H7 (cell line): ENCODE data around the gene BRME1. TPM values are rescaled to one million over a fixed set of nuclear protein-coding genes. Genes with fewer than 3 reads are reported as not detected.

Experiments used
- DNase-seq: peaks from one replicate; pipeline ENCODE4 v3.0.0; 2012
- H3K27me3 ChIP-seq: 2 replicates; pipeline ENCODE4 v1.6.0; 2011; ENCODE audit warnings: mild to moderate bottlenecking, low read length; ENCODE audit not compliant: control insufficient read depth, insufficient read depth
- H3K36me3 ChIP-seq: replicated peaks from 2 replicates; pipeline ENCODE4 v1.5.1; 2011; ENCODE audit warnings: low read length; ENCODE audit not compliant: control insufficient read depth, insufficient read depth
- H3K4me3 ChIP-seq: 2 replicates; pipeline ENCODE4 v1.5.1; 2011; ENCODE audit warnings: low read depth, mild to moderate bottlenecking, control low read depth, low read length, moderate library complexity; ENCODE audit not compliant: insufficient read depth
- total RNA-seq: library from RNA; depleted of rRNA; stranded (reverse); fragments of >200 nt; shearing (Covaris generic); gene quantifications from 2 replicates; pipeline ENCODE4 v1.2.3, GENCODE V29; 2014

The BRME1 gene
- total RNA-seq, 1 experiment from 2014 or later = 4.1 TPM

GRCh38 chr19:13843104-13843921 is 62.6 kb downstream of the BRME1 start:
- Histone ChIP-seq H3K36me3 (no peaks in the 10 kb centered on the region), H3K27me3 (no peaks in the 10 kb centered on the region), H3K4me3 (peak overlapping the region; percentile 77)
- peak; percentile 83 for DNase-seq

DNA sequence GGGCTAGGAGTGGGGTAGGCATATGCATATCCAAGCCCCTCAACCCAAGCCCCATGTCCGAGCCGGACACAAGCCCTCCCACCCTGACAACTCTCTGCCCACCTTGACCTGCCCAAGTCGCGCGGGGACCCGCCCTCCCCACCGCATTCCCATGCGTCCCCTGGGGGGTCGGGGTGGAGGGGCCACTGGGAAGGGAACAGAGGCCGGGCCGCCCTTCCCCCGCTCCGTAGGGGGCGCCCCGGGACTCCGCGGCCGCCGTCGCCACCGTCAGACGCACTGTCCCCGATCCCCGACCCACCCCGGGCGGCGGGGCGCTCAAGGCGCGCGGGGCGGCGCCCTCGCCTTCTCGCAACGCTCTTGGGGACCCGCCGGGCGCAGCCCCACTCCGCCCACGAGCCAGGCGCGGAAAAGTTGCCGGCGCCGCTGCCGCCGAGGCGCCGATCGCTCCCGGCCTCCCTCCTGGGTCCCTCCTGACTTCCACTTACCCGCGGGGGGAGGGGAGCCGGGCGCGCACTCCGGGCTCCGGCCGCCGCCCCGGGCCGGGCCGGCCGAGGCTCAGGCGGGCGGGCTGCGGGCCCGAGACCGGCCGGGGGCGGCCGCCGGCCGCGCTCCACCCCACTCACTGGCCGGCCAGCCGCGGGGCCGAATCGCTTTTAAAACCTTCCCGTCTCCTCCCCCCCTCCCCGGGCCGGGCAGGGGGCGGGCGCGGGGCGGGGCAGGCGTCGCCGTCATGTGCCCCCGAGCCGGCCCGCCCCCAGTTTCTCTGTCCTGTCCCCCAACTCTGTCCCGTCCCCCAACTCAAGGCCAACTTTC is 63.4 kb downstream of the BRME1 start:
- peak; percentile 95 for DNase-seq
- no peaks in the 10 kb centered on the region for H3K36me3 ChIP-seq
- no peaks in the 10 kb centered on the region for H3K27me3 ChIP-seq
- peak overlapping the region; percentile 77 for H3K4me3 ChIP-seq

DNA sequence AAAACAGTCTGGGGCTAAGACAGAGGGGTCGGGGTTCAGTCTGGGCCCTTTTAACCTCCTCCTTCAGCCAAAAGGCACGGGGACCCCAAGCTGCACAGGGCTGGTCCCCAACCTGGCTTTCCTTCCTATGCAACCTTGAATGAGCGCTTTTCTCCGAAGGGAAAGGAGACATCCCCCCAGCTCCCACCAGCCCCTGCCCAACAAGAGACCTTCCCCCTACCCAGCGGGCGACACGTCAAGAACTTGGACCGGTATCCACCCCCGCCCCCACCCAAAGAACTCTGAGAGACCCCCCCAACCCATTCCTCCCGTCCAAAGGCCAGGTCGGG is 64.0 kb downstream of the BRME1 start:
- peak; percentile 69 for DNase-seq
- H3K4me3 ChIP-seq = peak overlapping the region; percentile 77
- no peaks in the 10 kb centered on the region for H3K27me3 ChIP-seq
- H3K36me3 ChIP-seq = no peaks in the 10 kb centered on the region

- Histone ChIP-seq H3K36me3 (no peaks in the 10 kb centered on the region), H3K27me3 (no peaks in the 10 kb centered on the region), H3K4me3 (peak overlapping the region; percentile 77)
- DNase-seq = peak; percentile 52
These were observed 64.6 kb downstream of the BRME1 start for GRCh38 chr19:13841086-13841961.

DNA sequence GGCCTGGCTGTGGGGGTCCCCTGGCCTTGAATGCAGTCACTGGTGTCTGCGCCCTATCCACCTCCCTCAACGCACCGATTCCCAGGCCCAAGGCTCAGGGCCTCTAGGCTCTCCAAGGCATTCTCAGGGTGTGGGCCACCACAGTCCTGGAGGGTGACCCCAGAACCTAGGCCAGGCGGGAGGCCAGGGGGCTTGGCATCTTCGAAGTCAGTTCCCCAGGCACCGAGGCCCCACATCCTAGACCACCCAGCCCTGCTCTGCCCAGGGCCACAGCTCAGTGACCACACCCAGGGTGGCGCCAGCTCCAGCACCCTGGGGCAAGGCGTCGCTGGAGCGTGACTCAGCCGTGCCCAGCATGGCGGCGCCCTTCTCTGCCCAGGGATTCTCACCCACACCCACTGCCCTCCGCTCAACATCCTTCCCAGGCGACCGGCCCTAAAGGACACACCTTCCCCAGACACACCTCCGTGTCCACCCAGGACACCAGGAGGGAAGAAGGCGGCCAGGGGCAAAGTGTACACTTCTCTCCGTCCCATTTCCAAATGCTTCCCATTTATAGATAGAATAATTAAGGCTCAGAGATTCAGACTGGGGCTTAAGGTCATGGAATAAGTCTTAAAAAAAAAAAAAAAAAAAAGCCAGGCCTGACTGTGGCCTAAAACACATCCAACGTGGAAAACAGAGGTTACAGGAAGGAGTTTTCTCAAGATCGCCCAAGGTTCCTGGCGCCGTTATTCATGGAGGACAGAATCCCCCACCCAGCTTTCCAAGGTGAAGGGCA is 65.4 kb downstream of the BRME1 start:
- peak; percentile 43 for DNase-seq
- H3K4me3 ChIP-seq = no peak overlapping the region; the same call in 1 of the 2 replicates
- H3K36me3 ChIP-seq = no peaks in the 10 kb centered on the region
- H3K27me3 ChIP-seq = no peaks in the 10 kb centered on the region

GRCh38 chr19:13839938-13840304 is 66.0 kb downstream of the BRME1 start:
- H3K27me3 ChIP-seq = no peaks in the 10 kb centered on the region
- no peak overlapping the region for H3K4me3 ChIP-seq
- no peak for DNase-seq
- H3K36me3 ChIP-seq = no peaks in the 10 kb centered on the region

DNA sequence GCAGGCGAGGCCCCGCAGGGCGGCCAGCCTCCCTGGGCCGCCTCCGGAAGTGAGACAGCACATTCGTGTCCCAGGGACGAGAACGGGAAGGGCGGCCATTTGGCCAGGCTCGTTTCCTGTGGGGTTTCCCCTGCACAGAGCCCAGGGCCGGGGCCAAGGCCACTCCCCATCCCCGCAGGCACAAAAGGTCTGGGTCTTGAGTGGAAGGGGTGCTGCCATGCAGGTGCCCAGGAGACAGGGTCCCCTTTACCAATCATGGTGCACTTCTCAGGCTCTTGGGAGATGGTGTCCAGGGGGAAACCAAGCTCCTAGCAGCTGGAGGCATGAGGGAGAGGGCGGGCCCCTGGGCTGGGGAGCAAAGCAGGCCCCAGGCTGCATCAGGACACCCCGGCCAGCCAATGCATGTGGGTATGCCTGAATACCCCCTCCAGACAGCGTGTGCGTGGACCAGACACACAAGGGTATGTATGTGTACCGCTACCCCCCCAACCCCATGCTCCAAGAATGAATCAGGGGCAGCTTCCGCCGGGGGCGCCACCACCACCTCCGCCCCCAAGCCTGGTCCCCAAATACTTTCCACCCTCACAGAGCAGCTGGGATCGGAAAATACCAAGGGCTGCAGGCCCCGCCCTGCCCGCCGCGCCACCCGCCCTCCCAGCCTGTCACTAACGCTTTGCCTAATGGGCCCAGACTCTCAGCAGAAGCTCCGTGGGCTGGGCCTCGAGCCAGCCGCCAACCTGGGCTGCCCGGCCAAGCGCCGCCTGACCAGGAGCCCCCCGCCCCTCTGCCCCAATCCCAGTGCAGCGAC is 66.6 kb downstream of the BRME1 start:
- no peaks in the 10 kb centered on the region for H3K27me3 ChIP-seq
- DNase-seq = peak; percentile 83
- no peak overlapping the region for H3K4me3 ChIP-seq
- H3K36me3 ChIP-seq = no peaks in the 10 kb centered on the region

GRCh38 chr19:13838435-13839129 is 67.3 kb downstream of the BRME1 start:
- Histone ChIP-seq H3K27me3 (no peaks in the 10 kb centered on the region), H3K36me3 (no peaks in the 10 kb centered on the region), H3K4me3 (no peak overlapping the region)
- DNase-seq = peak; percentile 29

DNA sequence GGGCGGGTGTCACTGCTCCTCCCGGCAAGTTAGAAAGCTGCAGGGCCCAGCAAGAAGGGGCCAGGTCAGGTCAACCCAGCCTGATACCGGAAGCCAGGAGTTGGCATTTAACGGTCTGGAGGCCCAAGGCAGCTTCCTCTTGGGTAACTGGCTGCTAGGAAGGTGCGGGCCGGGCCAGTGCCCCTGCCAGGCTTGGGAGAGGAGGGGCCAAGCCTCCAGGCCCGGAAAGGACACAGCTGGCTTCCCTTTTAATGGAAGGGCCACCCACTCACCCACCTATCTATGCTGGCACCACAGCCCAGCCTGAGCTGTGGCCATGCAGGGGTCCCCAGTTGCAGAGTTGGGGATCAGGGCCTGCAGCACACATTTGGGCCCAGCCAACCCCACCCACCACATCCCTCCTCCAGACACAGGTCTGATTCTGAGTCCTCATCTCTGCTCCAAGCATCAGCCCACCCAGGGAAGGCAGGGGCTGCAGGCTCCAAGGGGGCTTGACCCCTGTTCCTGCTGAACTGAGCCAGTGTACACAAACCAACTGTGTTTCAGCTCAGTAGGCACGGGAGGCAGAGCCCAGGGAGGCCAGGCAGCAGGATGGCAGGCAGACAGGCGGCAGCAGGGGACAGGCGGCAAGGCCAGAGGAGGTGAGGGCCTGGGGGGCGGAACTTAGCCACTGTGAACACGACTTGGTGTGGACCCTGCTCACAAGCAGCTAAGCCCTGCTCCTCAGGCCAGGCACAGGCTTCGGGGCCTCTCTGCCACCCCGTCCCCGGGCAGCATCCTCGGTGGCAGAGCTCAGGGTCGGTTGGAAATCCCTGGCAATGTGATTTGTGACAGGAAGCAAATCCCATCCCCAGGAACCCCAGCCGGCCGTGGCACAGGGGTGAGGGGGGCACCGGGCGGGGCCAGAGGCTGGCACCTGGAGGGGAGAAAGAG is 69.9 kb downstream of the BRME1 start:
- Histone ChIP-seq H3K36me3 (no peaks in the 10 kb centered on the region), H3K4me3 (no peak overlapping the region), H3K27me3 (no peaks in the 10 kb centered on the region)
- peak; percentile 42 for DNase-seq

DNA sequence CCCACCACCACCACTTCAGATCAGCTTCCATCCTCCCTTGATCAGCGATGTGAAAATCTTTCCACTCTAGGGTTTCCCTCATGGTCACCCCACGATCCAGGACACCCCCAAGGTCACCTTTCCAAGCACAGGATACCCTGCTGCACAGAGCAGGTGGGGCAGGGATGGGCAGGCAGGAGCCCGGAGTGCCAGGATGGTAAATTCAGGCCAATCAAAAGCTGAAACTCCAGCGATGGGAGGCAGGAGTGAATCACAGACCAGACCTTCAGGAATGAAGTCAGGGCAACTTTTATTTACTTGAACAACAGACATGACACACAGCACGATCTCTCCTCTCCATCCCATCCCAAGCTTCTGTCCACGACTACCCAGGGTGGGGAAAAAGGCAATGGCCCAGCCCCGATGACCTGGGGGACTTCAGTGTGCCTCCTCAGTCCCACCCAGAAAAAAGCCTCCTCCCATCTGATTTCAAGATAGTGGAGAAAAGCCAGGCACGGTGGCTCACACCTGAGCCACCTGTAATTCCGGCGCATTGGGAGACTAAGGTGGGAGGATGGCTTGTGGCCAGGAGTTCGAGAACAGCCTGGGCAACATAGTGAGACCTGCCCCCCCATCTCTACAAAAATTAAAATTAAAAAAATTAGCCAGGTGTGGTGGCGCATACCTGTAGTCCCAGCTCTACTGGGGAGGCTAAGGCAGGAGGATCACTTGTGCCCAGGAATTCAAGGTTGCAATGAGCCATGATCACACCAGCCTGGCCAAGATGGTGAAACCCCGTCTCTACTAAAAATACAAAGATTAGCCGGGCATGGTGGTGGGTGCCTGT is 71.5 kb downstream of the BRME1 start:
- peak; percentile 44 for DNase-seq
- peaks cover 3% of the 10 kb centered on the region for H3K36me3 ChIP-seq
- H3K4me3 ChIP-seq = no peak overlapping the region; the same call in 1 of the 2 replicates
- H3K27me3 ChIP-seq = no peaks in the 10 kb centered on the region

DNA sequence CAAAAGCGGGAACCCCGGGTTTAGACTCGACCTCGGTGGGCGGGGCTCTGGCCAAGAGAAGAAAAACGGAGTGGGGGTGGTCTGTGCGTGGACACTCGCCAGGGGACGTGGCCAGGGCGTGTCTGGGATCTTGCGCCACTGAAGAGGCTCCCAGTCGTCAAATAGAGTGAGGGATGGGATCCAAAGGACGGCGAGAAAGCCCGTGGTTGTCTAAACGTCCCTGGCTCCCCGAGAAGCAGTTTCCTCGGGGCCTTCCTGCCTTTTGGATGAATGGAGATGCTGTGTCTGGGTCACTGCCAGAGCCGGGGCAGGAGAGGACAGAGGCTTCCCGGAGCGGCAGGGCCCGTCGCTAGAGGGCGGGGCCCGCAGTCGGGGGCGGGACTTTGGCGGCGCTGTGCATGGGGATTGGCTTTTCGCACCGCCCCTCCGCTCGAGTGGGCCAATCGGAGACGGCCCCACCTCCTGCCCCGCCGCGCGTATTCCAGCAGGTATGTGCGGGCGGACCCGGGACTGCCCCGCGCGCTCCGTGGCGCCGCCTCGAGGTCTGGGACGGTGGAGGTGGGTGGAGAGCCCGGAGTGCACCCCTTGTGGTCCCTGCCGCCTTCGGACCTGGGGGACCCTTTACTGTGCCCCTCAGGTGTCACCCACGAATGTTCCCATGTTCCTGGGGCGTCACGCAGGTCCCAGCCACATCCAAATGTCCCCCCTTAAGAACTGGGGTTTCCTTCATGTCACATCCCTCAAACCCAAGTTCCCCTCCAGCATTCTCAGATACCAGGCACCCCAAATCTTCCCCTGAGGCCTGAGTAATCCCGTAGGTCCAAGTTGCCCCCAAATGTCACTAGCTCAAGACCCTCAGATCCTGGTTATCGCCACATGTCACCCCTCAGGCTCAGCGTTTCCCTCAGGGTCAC is 72.3 kb downstream of the BRME1 start:
- H3K27me3 ChIP-seq = no peaks in the 10 kb centered on the region
- DNase-seq = peak; percentile 100
- peaks cover 5% of the 10 kb centered on the region for H3K36me3 ChIP-seq
- peak overlapping the region; percentile 34 for H3K4me3 ChIP-seq
